NCI-H1092 treated with DMSO at 0.1 percent for 48 hours (cell line): ENCODE results near the gene HILPDA.
A peak's percentile ranks its signal among the peaks of the same experiment; 100 is the strongest.
"Not testable (repeated sequence)": the region's sequence is repeated elsewhere in the genome, so short reads cannot be mapped to it uniquely, and the experiment has no call there.

Source experiments
- DNase-seq: peaks from one replicate; lab custom pipeline; 2025; lab: John Stamatoyannopoulos, UW

The HILPDA gene

GRCh38 chr7:128463345-128463744 is 7.7 kb downstream of the HILPDA start:
- not testable (repeated sequence) for DNase-seq

GRCh38 chr7:128463933-128464332 is 8.3 kb downstream of the HILPDA start:
- not testable (repeated sequence) for DNase-seq

GRCh38 chr7:128466871-128467270 is 11.2 kb downstream of the HILPDA start:
- not testable (repeated sequence) for DNase-seq

GRCh38 chr7:128476402-128477335 is 21.0 kb downstream of the HILPDA start, which contains the start of gene METTL2B:
Gene METTL2B, plus strand, starts transcription at chr7:128476748. Its CDS starts 18 bp downstream, at chr7:128476766.
- peak; percentile 95 for DNase-seq

GRCh38 chr7:128477336-128477690 is 21.6 kb downstream of the HILPDA start:
- DNase-seq: peak; percentile 25

GRCh38 chr7:128479082-128479481 is 23.4 kb downstream of the HILPDA start:
- DNase-seq: not testable (repeated sequence)

GRCh38 chr7:128488134-128488533 is 32.5 kb downstream of the HILPDA start:
- not testable (repeated sequence) for DNase-seq

- DNase-seq: no peak
Observed at GRCh38 chr7:128497405-128497804, 41.7 kb downstream of the HILPDA start.

- not testable (repeated sequence) for DNase-seq
Observed at GRCh38 chr7:128505416-128505815, 49.7 kb downstream of the HILPDA start.

- not testable (repeated sequence) for DNase-seq
Observed at GRCh38 chr7:128506819-128507218, 51.1 kb downstream of the HILPDA start.

- DNase-seq: not testable (repeated sequence)
Observed at GRCh38 chr7:128507321-128507993, 51.8 kb downstream of the HILPDA start.
